HG03139 (cell line): Measurements from ENCODE around the gene TSEN34.
"Not testable (repeated sequence)": the region's sequence is repeated elsewhere in the genome, so short reads cannot be mapped to it uniquely, and the experiment has no call there.

Experiments
- ATAC-seq: cut with Tn5 transposase; IDR thresholded peaks from one replicate; pipeline ENCODE4 v1.9.1; 2021; ENCODE audit not compliant: unreplicated experiment

Gene TSEN34

GRCh38 chr19:54186351-54186750 is 4.8 kb upstream of the TSEN34 start:
- no peak for ATAC-seq

GRCh38 chr19:54186934-54187381 is 4.2 kb upstream of the TSEN34 start:
- ATAC-seq: no peak

- no peak for ATAC-seq
These were observed 2.8 kb upstream of the TSEN34 start for GRCh38 chr19:54188215-54188871.

GRCh38 chr19:54189145-54189734 is 1.9 kb upstream of the TSEN34 start, which contains the start of gene MBOAT7:
Gene MBOAT7 (minus strand): TSS chr19:54189580. CDS start chr19:54188508, 1,072 bp downstream.
- ATAC-seq: peak; percentile 31

DNA sequence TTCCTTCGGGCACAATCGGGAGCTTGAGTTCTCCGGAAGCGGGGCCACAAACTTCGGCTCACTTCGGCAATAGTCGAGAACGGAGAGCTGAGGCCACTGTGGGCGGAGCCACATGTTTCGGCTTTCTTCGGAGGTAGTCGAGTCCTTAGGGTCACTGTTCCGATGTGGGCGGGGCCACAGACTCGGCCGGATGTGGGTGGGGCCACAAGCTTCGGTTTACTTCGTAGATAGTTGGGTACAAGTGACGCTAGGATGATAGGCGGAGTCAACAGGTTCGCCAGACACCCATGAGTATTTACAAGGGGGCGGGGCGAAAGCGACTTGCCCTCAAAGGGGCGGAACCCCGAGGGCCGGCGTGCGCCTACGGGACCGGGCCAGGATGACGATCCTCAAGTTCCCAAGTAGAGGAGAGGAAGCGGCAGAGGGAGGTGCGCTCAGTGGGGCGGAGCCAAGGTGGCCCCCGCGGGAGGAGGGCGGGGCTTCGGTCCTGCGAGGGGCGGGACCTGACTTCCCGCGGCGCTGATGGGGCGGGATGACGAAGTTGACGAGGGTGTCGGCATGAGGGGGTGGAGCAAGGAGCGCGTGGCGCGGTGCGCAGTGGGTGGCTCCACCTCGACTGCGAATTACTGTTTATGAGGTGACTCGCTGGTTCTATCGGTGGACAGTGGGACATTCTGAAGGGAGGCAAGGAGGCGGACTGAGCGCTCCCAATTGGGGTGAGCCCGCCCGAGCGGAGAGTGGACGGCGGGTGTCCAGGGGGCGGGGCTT is 1.2 kb upstream of the TSEN34 start:
- peak; percentile 41 for ATAC-seq

DNA sequence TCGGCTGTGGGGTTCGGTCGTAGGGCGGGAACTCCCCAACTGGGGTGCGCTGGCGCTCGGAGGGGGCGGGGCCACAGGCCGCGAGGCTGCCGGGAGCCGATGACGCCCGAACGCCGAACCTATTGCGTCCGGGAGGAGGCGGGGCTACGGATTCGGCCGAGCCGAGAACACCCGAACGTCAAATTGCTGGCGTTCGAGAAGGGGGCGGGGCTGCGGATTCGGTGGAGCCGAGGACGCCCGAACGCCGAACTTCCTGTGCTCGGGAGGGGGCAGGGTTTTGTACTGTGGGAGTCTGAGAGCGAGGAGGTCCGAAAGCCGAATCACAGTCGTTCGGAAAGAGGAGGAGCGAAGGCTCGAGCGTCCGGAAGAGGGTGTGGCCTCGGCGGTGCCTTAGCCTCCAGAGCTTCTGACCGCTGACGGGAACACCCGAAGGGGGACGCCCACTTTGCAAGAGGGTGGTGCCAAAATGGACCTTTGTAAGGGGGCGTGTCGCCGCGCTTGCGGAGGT is 551 bp upstream of the TSEN34 start:
- ATAC-seq: peak; percentile 42

GRCh38 chr19:54191811-54192453 is 824 bp downstream of the TSEN34 start:
- ATAC-seq: no peak

DNA sequence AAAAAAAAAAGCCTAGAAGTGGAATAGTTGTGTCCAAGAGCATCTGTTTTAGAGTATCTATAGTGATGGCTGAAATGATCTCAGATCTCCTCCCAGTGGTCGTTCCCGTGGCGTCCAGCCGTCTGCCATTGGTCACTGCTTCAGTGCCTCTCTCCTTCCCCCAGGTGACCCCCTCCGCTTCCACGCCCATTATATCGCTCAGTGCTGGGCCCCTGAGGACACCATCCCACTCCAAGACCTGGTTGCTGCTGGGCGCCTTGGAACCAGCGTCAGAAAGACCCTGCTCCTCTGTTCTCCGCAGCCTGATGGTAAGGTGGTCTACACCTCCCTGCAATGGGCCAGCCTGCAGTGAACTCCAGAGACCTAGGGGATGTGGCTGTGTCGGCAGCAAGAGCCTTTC is 1.9 kb downstream of the TSEN34 start:
- no peak for ATAC-seq

- not testable (repeated sequence) for ATAC-seq
These were observed 3.4 kb downstream of the TSEN34 start for GRCh38 chr19:54194463-54194862.

DNA sequence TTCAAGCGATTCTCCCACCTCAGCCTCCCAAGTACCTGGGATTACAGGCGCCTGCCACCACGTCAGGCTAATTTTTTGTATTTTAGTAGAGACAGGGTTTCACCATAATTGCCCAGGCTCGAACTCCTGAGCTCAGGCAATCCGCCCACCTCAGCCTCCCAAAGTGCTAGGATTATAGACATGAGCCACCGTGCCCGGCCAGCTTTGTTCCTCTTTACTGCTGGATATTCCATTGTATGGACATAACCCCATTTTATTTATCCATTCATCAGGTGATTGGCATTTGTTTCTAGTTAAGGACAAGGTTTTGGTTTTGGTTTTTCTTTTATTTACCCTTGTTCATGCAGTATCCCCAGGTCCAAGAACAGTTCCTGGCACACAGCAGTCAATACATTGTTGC is 5.4 kb downstream of the TSEN34 start:
- ATAC-seq: no peak

DNA sequence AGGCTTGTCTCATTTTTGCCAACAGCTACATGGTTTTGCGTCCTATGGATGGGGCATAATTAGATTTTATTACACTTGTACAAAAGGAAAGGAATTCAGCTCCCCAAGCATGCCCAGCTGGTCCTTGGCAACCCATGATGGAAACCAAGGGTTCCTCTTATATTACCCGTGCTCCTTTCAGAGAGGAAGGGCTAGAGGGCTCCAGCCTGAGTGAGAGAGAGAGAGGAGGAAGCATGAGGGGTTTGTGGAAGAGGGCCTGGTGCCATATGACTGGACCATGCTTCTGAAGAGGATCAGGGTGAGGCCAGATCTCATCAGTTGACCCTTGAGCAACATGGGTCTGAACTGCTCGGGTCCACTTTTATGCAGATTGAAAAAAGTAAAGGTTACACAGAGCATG is 6.0 kb downstream of the TSEN34 start:
- no peak for ATAC-seq

GRCh38 chr19:54199401-54199800 is 8.3 kb downstream of the TSEN34 start:
- ATAC-seq: no peak

DNA sequence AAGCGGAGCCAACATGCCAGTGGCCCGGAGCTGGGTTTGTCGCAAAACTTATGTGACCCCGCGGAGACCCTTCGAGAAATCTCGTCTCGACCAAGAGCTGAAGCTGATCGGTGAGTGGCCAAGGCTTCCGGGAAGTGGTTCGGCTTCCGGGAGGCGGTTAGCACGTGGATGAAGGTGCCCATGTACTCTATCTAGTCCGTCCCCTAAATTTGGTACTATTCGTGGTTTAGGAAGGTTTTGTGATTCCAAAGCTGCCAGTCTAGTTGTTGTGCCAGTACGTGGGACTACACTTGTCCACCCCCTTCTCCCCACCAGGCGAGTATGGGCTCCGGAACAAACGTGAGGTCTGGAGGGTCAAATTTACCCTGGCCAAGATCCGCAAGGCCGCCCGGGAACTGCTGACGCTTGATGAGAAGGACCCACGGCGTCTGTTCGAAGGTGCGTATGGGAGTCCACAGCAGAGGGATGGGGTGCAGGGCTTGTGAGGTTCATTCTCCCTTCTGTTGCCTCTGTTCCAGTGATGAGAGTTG is 10.1 kb downstream of the TSEN34 start:
- ATAC-seq: no peak

GRCh38 chr19:54201980-54202379 is 10.9 kb downstream of the TSEN34 start:
- ATAC-seq: no peak

- ATAC-seq: no peak
These were observed 12.1 kb downstream of the TSEN34 start for GRCh38 chr19:54203151-54203611.

DNA sequence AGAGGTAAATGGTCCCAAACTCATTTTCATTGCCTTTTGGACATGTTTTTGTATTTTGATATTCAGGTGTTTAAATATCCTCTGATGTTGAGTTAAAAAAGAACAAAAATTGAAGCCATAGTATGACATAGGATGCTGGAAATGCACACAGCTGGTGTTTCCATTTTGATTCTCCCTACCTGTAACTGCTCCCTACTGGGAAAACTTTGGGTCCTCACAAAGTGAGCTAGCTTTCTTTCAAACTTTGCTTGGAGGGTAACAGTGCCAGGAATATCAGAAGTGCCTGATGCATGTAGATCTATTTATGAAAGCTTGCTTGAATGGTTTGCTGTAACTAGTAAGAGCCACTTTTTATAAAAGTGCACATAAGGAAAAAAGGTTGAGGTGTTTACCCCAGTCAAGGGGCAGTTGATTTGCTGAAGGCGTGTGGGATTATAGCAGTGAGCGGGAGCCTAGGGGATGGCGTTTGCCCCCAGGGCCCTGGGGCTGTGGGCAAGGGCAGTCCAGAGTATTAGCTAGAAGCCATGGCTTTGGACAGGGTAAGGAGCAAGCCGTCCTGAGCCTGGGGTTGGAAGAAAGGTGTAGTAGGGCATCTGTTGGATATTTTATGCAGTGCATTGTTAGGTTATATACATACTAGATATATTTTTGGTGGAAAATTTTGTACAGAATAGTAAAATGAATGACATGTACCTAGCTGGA is 13.8 kb downstream of the TSEN34 start:
- ATAC-seq: no peak

DNA sequence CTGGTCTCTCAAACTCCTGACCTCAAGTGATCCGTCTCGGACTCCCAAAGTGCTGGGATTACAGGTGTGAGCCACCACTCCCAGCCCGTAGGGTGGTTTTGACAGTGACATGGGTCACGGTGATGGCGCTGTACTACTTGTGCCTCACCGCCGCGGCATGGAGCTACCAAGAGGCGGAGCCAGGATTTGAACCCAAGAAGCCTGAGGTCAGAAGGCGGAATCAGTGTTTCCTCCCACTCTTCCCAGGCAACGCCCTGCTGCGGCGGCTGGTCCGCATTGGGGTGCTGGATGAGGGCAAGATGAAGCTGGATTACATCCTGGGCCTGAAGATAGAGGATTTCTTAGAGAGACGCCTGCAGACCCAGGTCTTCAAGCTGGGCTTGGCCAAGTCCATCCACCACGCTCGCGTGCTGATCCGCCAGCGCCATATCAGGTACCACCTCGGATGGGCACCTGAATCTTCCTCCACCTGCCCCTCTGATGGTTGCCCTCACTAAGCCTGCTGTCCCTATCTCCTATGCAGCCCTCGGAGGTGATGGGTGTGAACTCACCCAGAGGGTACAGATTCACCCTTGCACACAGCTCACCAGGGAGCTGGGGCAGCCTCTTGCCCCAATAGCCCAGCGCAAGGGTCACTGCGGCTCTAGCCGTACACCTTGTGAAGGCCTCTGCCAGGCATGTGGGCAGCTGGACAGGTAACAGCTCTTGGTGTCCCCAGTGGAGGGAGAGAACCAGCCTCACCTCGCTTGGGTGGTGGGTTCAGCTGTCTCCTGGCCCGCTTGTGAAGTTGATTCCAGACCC is 15.1 kb downstream of the TSEN34 start:
- ATAC-seq: no peak

DNA sequence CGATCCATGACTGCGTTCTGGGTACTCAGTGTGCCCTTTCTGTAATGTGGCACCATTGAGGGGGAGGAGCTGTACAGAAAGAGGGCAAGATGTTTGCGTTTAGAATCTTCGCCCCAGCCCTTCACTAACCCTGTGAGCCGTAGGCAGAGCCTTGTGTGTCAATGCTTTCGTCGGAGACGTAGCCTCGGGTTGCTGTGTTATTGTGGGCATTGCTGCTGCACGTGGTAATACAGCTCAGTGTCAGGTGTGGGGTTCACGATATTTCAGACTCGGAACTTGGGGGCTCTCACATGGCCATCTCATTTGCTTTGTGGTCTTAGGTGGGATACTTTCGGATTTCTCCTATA is 15.7 kb downstream of the TSEN34 start:
- ATAC-seq: no peak

DNA sequence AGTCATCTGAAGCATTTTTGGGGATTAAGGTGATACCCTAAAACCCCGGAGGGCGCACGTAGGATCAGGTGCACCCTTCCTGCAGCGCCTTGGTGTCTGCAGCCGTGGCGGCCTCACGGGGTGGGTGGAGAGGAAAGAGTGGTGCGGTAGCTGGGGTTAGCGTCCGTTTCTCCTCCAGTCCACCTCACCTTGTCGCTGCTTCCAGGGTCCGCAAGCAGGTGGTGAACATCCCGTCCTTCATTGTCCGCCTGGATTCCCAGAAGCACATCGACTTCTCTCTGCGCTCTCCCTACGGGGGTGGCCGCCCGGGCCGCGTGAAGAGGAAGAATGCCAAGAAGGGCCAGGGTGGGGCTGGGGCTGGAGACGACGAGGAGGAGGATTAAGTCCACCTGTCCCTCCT is 16.1 kb downstream of the TSEN34 start:
- not testable (repeated sequence) for ATAC-seq

- ATAC-seq: no peak
These were observed 16.5 kb downstream of the TSEN34 start for GRCh38 chr19:54207676-54207982.
